Measurements from ENCODE around the gene KCNMA1. TPM values are rescaled to one million over a fixed set of nuclear protein-coding genes. Genes with fewer than 3 reads are reported as not detected.
A peak's percentile ranks its signal among the peaks of the same experiment; 100 is the strongest.

KCNMA1 gene
- polyA plus RNA-seq, 1 donor, result 19.6 TPM

DNA sequence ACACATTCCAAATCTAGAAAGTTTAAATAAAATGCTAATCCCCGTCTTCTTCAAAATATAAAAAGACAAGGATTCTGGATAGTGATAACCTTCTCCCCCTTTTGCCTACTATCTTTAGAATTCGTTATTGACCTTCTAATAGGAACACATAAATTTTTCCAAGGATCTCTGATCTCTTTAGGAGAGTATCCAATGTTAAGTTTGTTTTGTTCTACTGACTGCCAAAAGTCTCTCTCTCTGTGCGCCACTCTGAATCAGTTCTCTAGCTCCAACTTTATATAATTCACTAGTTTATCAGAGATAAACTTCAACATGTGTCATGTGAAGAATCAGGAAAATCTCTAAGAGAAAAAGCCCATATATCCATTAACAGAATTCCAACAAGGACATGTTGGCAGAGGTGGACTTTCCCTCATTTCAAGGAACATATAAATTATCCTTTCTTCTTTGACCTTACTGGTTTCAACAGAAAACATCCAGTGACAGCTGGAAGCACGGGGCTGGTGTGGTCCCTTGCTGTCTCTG is 615.6 kb downstream of the KCNMA1 start:
- no peak overlapping the region for H3K27ac ChIP-seq (ENCODE audit: low read length)
- H3K36me3 ChIP-seq (ENCODE audit: control insufficient read depth, insufficient read depth, low read length), result no peaks in the 10 kb centered on the region
- H3K9me3 ChIP-seq (ENCODE audit: control insufficient read depth, low read depth, low read length), result no peaks in the 10 kb centered on the region
- H3K4me1 ChIP-seq (ENCODE audit: control insufficient read depth, insufficient read depth, low read length), result no peaks in the 10 kb centered on the region
- no peak for DNase-seq
- no peaks in the 10 kb centered on the region for H3K27me3 ChIP-seq (ENCODE audit: control insufficient read depth, insufficient read depth, low read length)
- no peak overlapping the region for H3K4me3 ChIP-seq (ENCODE audit: low read length)
- WGBS (ENCODE audit: insufficient coverage, low lambda C conversion rate), result 79% methylated on average over 3 of the region's 4 CpGs

DNA sequence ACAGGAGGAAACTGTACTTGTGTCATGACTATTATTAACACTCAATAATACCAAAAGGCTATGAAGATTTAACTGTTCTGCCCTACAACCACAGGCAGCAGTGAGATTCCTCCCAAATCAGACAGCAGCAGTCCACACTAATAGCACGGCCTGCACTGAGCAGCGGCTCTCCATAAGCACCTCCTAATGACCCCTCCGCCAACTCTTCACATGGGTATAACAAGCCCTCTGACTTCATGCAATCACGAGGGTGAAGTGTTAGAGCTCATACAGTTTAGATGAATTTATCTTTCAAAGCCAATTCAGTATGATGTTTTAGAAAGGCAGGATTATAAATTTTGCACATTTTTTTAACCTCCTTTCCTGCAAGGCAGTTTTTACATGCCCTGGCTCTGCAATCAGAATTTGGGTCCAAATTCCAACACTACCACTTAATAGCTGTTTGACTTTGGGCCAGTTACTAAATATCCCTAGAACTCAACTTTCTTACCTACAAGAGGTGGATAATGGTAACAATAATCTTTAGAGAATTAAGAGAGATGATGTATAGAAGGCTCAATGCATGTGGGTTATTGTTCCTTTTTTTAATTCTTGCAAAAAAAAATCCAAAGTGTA is 617.1 kb downstream of the KCNMA1 start:
- 80% methylated on average over 2 of the region's 4 CpGs for WGBS (ENCODE audit: insufficient coverage, low lambda C conversion rate)
- H3K9me3 ChIP-seq (ENCODE audit: control insufficient read depth, low read depth, low read length), result no peaks in the 10 kb centered on the region
- no peaks in the 10 kb centered on the region for H3K27me3 ChIP-seq (ENCODE audit: control insufficient read depth, insufficient read depth, low read length)
- no peak overlapping the region for H3K4me3 ChIP-seq (ENCODE audit: low read length)
- H3K27ac ChIP-seq (ENCODE audit: low read length), result no peak overlapping the region
- H3K4me1 ChIP-seq (ENCODE audit: control insufficient read depth, insufficient read depth, low read length), result no peaks in the 10 kb centered on the region
- no peak for DNase-seq
- H3K36me3 ChIP-seq (ENCODE audit: control insufficient read depth, insufficient read depth, low read length), result no peaks in the 10 kb centered on the region

DNA sequence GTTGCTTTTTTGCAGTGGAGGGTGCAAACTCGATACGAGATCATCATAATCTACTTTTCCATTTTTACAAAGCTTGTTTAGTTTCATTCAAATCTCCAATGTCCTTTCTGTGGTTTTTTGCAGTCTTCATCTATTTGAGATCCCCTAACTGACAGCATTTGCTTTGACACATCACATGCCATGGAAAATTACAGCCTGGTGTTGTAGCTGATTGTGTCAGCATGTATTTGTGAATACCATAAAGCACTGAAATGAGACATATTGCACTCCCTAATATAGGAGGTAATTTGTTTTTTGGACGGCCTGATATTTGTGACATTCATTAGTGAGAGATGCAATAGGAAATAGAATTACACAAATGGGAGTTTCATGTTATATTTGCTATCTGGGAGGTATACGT is 620.8 kb downstream of the KCNMA1 start:
- no peak for DNase-seq
- no peaks in the 10 kb centered on the region for H3K27me3 ChIP-seq (ENCODE audit: control insufficient read depth, insufficient read depth, low read length)
- WGBS (ENCODE audit: insufficient coverage, low lambda C conversion rate), result 80% methylated on average over 1 of the region's 4 CpGs
- no peak overlapping the region for H3K27ac ChIP-seq (ENCODE audit: low read length)
- no peaks in the 10 kb centered on the region for H3K9me3 ChIP-seq (ENCODE audit: control insufficient read depth, low read depth, low read length)
- no peaks in the 10 kb centered on the region for H3K36me3 ChIP-seq (ENCODE audit: control insufficient read depth, insufficient read depth, low read length)
- H3K4me1 ChIP-seq (ENCODE audit: control insufficient read depth, insufficient read depth, low read length), result no peaks in the 10 kb centered on the region
- no peak overlapping the region for H3K4me3 ChIP-seq (ENCODE audit: low read length)

DNA sequence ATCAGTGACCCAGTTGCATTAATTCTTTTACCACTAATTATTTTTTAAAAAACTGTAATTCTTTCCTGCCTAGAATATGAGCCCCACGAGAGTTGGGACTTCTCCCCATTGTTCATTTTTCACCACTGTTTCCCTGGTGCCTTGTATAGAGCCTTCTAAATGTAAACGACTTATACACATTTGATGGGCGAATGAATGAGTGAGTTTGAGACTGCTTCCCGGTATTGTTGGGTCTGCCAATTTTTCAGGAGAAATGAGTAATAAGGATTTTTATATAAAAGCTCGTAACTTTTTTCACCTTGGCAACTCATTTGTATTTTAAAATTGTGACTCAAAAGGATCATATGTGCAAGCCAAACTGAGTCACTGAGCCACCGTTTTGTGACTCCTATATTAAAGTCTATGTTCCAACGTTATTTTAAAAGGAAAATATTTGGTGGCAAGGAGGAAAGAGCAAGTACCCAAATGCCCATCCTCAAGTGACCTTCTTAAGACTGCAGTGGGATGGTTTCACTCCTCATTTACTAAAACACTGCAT is 621.3 kb downstream of the KCNMA1 start:
- DNase-seq, result no peak
- no peaks in the 10 kb centered on the region for H3K4me1 ChIP-seq (ENCODE audit: control insufficient read depth, insufficient read depth, low read length)
- WGBS (ENCODE audit: insufficient coverage, low lambda C conversion rate), result 75% methylated on average over 2 of the region's 7 CpGs
- no peak overlapping the region for H3K27ac ChIP-seq (ENCODE audit: low read length)
- H3K9me3 ChIP-seq (ENCODE audit: control insufficient read depth, low read depth, low read length), result no peaks in the 10 kb centered on the region
- H3K27me3 ChIP-seq (ENCODE audit: control insufficient read depth, insufficient read depth, low read length), result no peaks in the 10 kb centered on the region
- H3K4me3 ChIP-seq (ENCODE audit: low read length), result no peak overlapping the region
- H3K36me3 ChIP-seq (ENCODE audit: control insufficient read depth, insufficient read depth, low read length), result no peaks in the 10 kb centered on the region

DNA sequence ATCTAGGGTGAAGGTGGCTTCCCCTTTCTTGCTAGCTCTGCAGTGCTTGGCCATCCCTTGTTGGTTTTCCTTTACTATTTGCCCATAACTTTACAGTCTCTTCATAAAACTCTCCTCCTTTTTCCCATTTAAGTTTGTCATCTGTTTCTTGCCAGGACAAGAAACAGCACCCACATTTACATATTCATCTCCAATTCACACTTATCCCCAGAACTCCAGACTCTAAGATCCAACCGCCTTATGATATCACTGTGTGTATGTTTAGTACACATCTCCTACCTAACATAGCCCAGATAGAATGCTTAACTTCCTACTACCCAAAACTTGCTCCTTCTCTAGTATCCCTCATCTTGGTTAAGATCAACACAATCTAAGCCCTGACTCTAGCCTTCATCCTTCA is 622.2 kb downstream of the KCNMA1 start:
- 100% methylated on average over 1 of the region's 1 CpG for WGBS (ENCODE audit: insufficient coverage, low lambda C conversion rate)
- H3K27me3 ChIP-seq (ENCODE audit: control insufficient read depth, insufficient read depth, low read length), result no peaks in the 10 kb centered on the region
- DNase-seq, result no peak
- H3K27ac ChIP-seq (ENCODE audit: low read length), result no peak overlapping the region
- no peaks in the 10 kb centered on the region for H3K36me3 ChIP-seq (ENCODE audit: control insufficient read depth, insufficient read depth, low read length)
- H3K4me3 ChIP-seq (ENCODE audit: low read length), result no peak overlapping the region
- no peaks in the 10 kb centered on the region for H3K9me3 ChIP-seq (ENCODE audit: control insufficient read depth, low read depth, low read length)
- H3K4me1 ChIP-seq (ENCODE audit: control insufficient read depth, insufficient read depth, low read length), result no peaks in the 10 kb centered on the region

DNA sequence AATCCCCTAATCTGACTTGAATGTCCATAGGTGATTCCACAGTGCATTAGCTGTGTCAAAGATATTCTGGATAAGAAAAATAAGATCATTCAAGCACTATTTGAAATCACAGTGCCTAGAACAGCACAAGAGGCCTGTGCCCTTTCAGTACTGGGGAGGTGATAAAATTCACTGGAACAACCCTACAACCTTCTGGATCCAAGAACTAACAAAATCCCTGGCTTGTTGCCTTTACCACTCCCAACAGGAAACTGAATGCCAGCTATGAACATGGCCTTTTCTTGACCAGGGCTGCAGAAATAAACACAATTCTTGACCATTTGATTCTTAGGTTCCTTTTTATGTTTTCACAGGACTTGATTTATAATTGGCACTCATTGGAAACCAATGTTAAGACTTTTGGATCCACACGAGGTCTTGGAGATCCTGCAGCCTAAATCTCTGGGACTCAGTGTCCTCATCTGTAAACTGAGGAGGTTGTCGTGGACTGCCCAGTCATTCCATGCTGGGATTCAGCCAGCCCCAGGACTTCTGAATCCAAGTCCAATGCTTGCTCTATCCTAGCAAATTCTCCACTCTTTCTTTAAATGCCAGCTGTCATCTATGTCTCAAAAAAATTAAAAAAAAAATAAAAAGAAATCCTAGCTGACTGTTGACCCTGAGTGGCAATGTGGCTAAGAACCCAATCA is 624.7 kb downstream of the KCNMA1 start:
- H3K27ac ChIP-seq (ENCODE audit: low read length), result no peak overlapping the region
- no peaks in the 10 kb centered on the region for H3K27me3 ChIP-seq (ENCODE audit: control insufficient read depth, insufficient read depth, low read length)
- WGBS (ENCODE audit: insufficient coverage, low lambda C conversion rate), result no CpG with 5 or more reads among the region's 2 CpGs
- no peak overlapping the region for H3K4me3 ChIP-seq (ENCODE audit: low read length)
- no peaks in the 10 kb centered on the region for H3K9me3 ChIP-seq (ENCODE audit: control insufficient read depth, low read depth, low read length)
- no peaks in the 10 kb centered on the region for H3K4me1 ChIP-seq (ENCODE audit: control insufficient read depth, insufficient read depth, low read length)
- no peak for DNase-seq
- no peaks in the 10 kb centered on the region for H3K36me3 ChIP-seq (ENCODE audit: control insufficient read depth, insufficient read depth, low read length)

DNA sequence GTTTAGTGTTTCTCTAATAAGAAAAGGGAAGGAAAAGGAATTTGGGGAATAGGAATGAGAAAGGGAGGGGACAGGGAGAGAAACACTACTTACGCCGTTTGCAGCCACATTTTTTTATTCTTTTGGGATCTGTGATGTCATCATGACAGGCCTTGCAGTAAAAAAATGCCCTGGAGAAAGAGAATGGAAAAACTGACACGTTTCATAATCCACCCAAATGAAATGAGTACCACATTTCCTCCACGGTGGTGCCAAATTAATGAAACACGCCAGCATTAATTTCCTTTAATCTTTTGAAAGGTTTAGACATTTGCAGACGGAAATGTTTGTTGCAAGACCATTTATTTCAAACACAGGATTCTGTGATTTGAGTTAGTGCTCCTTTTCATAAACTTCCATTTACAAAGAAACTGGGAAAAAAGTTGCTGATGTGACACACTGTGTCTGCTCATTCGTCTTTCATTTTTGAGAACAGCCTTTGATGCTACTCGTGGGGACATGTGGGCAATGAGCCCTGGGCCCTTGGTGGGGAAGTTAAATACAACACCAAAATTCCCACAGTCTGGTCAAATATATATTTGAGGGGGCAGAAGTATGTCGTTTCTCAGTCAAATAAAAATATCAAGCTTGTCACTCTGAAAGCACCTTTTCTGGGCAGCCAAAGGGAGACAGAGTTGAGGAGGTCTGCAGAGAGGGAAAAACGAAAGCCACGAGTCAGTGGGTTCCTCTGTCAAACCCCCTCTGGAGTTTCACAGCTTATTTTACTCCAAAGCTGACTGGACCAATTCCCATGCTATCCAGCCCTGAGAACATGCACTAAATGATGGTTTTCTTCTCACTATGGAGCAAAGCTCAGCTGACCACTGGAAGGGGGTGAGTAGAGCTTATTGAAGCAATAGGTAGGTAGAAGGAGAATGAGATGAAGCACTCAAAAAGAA is 625.5 kb downstream of the KCNMA1 start:
- Histone ChIP-seq H3K36me3 (ENCODE audit: control insufficient read depth, insufficient read depth, low read length) (no peaks in the 10 kb centered on the region), H3K4me1 (ENCODE audit: control insufficient read depth, insufficient read depth, low read length) (no peaks in the 10 kb centered on the region), H3K9me3 (ENCODE audit: control insufficient read depth, low read depth, low read length) (no peaks in the 10 kb centered on the region), H3K27ac (ENCODE audit: low read length) (no peak overlapping the region), H3K27me3 (ENCODE audit: control insufficient read depth, insufficient read depth, low read length) (no peaks in the 10 kb centered on the region), H3K4me3 (ENCODE audit: low read length) (no peak overlapping the region)
- DNase-seq, result peak in 1 of 2 donors; percentile 22
- WGBS (ENCODE audit: insufficient coverage, low lambda C conversion rate), result 80% methylated on average over 1 of the region's 11 CpGs

DNA sequence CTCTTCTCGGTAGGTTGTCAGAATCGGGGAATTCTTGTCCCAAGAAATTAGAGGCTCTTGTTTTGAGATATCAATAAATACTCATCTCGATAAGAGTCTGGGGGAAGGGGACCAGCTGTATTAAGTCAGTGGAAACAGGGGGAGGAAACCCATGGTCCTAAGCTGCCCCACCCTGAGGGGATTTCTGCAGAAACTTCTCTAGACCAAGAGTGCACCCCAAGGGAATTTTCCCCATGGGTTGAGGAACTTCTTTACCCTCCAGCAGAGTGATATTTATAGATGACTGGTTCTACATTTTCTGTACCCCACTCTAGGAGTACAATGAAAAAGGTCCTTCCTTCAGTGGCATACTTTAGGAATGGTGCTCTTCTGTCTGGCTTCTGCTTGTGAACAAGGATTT is 627.2 kb downstream of the KCNMA1 start:
- H3K4me3 ChIP-seq (ENCODE audit: low read length), result no peak overlapping the region
- H3K27me3 ChIP-seq (ENCODE audit: control insufficient read depth, insufficient read depth, low read length), result no peaks in the 10 kb centered on the region
- H3K4me1 ChIP-seq (ENCODE audit: control insufficient read depth, insufficient read depth, low read length), result no peaks in the 10 kb centered on the region
- H3K27ac ChIP-seq (ENCODE audit: low read length), result no peak overlapping the region
- H3K36me3 ChIP-seq (ENCODE audit: control insufficient read depth, insufficient read depth, low read length), result no peaks in the 10 kb centered on the region
- H3K9me3 ChIP-seq (ENCODE audit: control insufficient read depth, low read depth, low read length), result no peaks in the 10 kb centered on the region
- no CpG with 5 or more reads among the region's 3 CpGs for WGBS (ENCODE audit: insufficient coverage, low lambda C conversion rate)
- no peak for DNase-seq

DNA sequence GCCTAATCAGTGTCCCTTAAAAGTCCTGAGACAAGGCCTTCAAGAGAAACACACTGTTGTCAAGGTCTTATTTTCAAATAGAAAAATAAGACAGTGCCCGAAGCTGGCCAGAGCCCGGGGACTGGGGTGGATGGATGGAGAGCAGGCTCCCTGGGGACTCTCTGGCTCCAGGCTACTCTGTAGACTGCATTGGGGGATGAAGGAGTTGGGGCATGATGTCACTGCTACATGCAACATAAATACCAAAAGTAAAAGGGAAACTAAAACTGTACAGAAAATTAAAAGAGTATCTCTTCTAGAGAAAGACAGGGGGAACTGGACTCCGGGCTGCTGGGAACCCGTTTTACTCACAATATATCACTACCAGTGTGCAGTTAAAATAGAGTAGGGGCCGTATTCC is 629.8 kb downstream of the KCNMA1 start:
- Histone ChIP-seq H3K4me3 (ENCODE audit: low read length) (no peak overlapping the region), H3K27me3 (ENCODE audit: control insufficient read depth, insufficient read depth, low read length) (no peaks in the 10 kb centered on the region), H3K4me1 (ENCODE audit: control insufficient read depth, insufficient read depth, low read length) (no peaks in the 10 kb centered on the region), H3K27ac (ENCODE audit: low read length) (no peak overlapping the region), H3K9me3 (ENCODE audit: control insufficient read depth, low read depth, low read length) (no peaks in the 10 kb centered on the region), H3K36me3 (ENCODE audit: control insufficient read depth, insufficient read depth, low read length) (no peaks in the 10 kb centered on the region)
- DNase-seq, result no peak
- WGBS (ENCODE audit: insufficient coverage, low lambda C conversion rate), result no CpG with 5 or more reads among the region's 5 CpGs

DNA sequence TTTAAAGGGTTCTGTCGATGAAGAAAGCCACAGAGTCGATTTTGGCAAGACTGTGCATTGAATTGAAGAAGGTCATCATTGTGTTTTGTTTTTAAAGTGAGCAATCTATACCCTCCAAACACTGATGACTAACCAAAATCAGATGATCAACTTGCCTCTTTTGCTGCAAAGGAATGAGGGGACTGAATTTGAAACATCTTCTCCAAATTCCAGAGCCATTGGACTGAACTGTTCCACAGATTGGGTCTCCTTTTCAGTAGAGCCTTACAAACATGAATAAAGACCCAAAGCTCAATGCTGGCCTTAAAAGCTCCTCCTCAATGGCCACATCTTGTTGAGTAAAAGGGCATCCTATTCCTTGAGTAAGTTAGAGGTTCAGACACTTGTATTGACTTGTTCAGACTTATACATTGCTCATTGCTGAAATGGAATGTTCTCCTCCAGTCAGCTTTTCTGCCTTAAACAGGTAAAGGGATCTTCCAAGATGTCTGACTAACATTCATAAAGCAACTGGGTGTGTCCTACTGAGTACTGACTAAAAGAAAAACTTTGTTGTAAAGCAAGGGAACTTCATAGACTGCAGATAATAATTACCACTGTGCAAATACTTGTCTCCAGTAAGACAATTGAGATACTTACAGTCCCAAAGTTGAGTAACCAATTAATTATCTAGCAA is 630.6 kb downstream of the KCNMA1 start:
- Histone ChIP-seq H3K27me3 (ENCODE audit: control insufficient read depth, insufficient read depth, low read length) (no peaks in the 10 kb centered on the region), H3K9me3 (ENCODE audit: control insufficient read depth, low read depth, low read length) (no peaks in the 10 kb centered on the region), H3K36me3 (ENCODE audit: control insufficient read depth, insufficient read depth, low read length) (no peaks in the 10 kb centered on the region), H3K4me1 (ENCODE audit: control insufficient read depth, insufficient read depth, low read length) (no peaks in the 10 kb centered on the region), H3K4me3 (ENCODE audit: low read length) (no peak overlapping the region), H3K27ac (ENCODE audit: low read length) (no peak overlapping the region)
- DNase-seq, result no peak
- 90% methylated on average over 2 of the region's 2 CpGs for WGBS (ENCODE audit: insufficient coverage, low lambda C conversion rate)
